ENCODE measurements around the gene CMTM7. TPM values are rescaled to one million over a fixed set of nuclear protein-coding genes. Genes with fewer than 3 reads are reported as not detected.
A peak's percentile ranks its signal among the peaks of the same experiment; 100 is the strongest.

CMTM7 gene
- total and polyA plus RNA-seq, 12 donors: 5.4 to 19.2 (median 13.0) TPM

DNA sequence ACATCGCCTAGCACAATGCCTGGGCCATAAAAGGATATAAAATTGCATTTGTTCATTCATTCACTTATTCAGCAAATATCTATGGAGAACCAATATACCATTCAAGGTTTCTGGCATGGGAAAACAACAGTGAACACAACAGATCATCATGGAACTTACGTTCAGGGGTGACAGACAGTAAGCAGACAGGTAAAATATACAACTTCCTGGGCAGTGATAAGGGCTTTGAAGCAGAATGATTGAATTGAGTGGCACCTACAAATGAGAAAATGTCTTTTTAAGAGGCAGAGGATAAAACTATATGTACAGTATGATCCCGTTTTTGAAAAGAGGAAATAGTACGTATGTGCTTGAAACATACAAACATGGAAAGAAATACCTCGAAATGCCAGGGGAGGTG, 39.2 kb downstream of the CMTM7 start:
- Histone ChIP-seq H3K27ac (no peak overlapping the region), H3K4me3 (no peak overlapping the region), H3K36me3 (replicated peaks in 1 of 2) (no peaks in the 10 kb centered on the region), H3K4me1 (replicated peaks in 1 of 2) (peaks cover 0 to 3% of the 10 kb centered on the region in 2 donors), H3K9me3 (replicated peaks in 1 of 3) (no peaks in the 10 kb centered on the region), H3K27me3 (no peaks in the 10 kb centered on the region)
- intact Hi-C loops (cut with DNase I): no loop called here
- no peak for DNase-seq
- TF ChIP-seq, protein P1, sequence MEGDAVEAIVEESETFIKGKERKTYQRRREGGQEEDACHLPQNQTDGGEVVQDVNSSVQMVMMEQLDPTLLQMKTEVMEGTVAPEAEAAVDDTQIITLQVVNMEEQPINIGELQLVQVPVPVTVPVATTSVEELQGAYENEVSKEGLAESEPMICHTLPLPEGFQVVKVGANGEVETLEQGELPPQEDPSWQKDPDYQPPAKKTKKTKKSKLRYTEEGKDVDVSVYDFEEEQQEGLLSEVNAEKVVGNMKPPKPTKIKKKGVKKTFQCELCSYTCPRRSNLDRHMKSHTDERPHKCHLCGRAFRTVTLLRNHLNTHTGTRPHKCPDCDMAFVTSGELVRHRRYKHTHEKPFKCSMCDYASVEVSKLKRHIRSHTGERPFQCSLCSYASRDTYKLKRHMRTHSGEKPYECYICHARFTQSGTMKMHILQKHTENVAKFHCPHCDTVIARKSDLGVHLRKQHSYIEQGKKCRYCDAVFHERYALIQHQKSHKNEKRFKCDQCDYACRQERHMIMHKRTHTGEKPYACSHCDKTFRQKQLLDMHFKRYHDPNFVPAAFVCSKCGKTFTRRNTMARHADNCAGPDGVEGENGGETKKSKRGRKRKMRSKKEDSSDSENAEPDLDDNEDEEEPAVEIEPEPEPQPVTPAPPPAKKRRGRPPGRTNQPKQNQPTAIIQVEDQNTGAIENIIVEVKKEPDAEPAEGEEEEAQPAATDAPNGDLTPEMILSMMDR (IDR thresholded peaks at IDR 0.05): no peak
- no peak for TF ChIP-seq POLR2A (IDR thresholded peaks at IDR 0.05)
- 79 to 89% (median 82%) methylated on average over 5 of the region's 5 CpGs for WGBS, 4 donors

GRCh38 chr3:32431481-32431880, 39.8 kb downstream of the CMTM7 start:
- no peaks in the 10 kb centered on the region for H3K9me3 ChIP-seq (replicated peaks in 1 of 3)
- no peak overlapping the region for H3K4me3 ChIP-seq
- H3K27ac ChIP-seq: no peak overlapping the region
- no peak for TF ChIP-seq POLR2A (IDR thresholded peaks at IDR 0.05)
- H3K36me3 ChIP-seq (replicated peaks in 1 of 2): no peaks in the 10 kb centered on the region
- no peaks in the 10 kb centered on the region for H3K27me3 ChIP-seq
- peak in 1 of 7 donors; percentile 11 for DNase-seq
- 89 to 96% (median 94%) methylated on average over 3 of the region's 3 CpGs for WGBS, 4 donors
- H3K4me1 ChIP-seq (replicated peaks in 1 of 2): peaks cover 0 to 3% of the 10 kb centered on the region in 2 donors
- intact Hi-C loops (cut with DNase I): no loop called here

DNA sequence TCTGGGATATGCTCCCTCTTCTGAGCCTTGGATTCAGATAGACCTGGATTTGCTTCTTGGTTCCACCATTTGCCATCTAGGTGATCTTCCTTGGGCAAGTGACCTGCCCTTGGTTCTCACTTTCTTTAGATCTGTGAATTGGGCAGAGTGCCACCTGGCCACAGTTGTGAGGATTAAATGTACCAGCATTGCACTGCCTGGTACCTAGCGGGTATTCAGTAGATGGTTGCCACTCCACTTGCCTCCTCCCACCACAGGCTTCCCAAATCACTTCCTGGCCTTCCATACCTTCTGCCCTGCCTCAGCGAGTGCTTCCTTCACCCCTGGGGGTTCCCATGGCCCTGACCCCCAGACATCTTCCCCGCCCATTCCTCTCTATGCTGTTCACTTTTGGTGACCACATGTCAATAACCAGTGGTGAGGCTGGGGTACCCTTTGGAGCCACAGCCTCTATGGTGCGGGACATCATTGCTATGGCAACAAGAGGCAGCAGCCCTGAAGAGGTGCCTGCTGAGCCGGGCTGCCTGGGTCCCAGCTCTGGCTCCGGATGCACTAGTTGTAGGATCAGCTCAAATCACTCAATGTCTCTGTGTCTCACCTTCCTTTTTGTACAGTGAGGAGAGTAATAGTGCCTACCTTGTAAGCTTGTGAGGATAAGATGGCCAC, 40.5 kb downstream of the CMTM7 start:
- 91 to 98% (median 95%) methylated on average over 3 to 6 of the region's 6 CpGs for WGBS, 4 donors
- no peak overlapping the region for H3K4me3 ChIP-seq
- DNase-seq: peak in 1 of 7 donors; percentile 41

GRCh38 chr3:32432711-32433530, 41.3 kb downstream of the CMTM7 start:
- Histone ChIP-seq H3K9me3 (replicated peaks in 1 of 3) (no peaks in the 10 kb centered on the region), H3K27me3 (no peaks in the 10 kb centered on the region), H3K36me3 (replicated peaks in 1 of 2) (no peaks in the 10 kb centered on the region), H3K4me3 (no peak overlapping the region), H3K27ac (peak overlapping the region in 1 of 5 donors; percentile 39), H3K4me1 (replicated peaks in 1 of 2) (peaks cover 0 to 3% of the 10 kb centered on the region in 2 donors)
- TF ChIP-seq POLR2A (IDR thresholded peaks at IDR 0.05): no peak
- 80 to 85% (median 81%) methylated on average over 11 to 12 of the region's 12 CpGs for WGBS, 4 donors
- DNase-seq: peak in 1 of 7 donors; percentile 23
- intact Hi-C loops (cut with DNase I): no loop called here

More for the DNA sequence above, 40.5 kb downstream of the CMTM7 start:
- no peak for TF ChIP-seq POLR2A (IDR thresholded peaks at IDR 0.05)
- TF ChIP-seq, protein P1 (IDR thresholded peaks at IDR 0.05): no peak
- intact Hi-C loops (cut with DNase I): no loop called here
- H3K36me3 ChIP-seq (replicated peaks in 1 of 2): no peaks in the 10 kb centered on the region
- peaks cover 0 to 3% of the 10 kb centered on the region in 2 donors for H3K4me1 ChIP-seq (replicated peaks in 1 of 2)
- H3K9me3 ChIP-seq (replicated peaks in 1 of 3): no peaks in the 10 kb centered on the region
- H3K27ac ChIP-seq: peak overlapping the region in 1 of 5 donors; percentile 23
- H3K27me3 ChIP-seq: no peaks in the 10 kb centered on the region

DNA sequence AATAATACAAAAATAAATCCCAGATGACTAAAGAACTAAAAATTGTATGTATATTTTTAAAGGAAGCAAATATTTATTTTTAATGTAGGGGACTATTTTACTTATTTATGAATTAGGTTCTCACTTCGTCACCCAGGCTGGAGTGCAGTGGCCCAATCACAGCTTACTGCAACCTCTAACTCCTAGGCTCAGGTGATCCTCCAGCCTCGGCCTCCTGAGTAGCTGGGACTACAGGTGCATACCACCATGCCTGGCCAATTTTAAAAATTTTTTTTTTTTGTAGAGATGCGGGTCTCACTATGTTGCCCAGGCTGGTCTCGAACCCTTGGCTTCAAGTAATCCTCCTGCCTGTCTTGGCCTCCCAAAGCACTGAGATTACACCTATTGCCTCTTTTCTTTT, 42.6 kb downstream of the CMTM7 start:
- H3K27me3 ChIP-seq: no peaks in the 10 kb centered on the region
- H3K9me3 ChIP-seq (replicated peaks in 1 of 3): no peaks in the 10 kb centered on the region
- intact Hi-C loops (cut with DNase I): no loop called here
- H3K36me3 ChIP-seq (replicated peaks in 1 of 2): no peaks in the 10 kb centered on the region
- H3K27ac ChIP-seq: no peak overlapping the region
- peak in 1 of 7 donors; percentile 10 for DNase-seq
- no peak overlapping the region for H3K4me3 ChIP-seq
- TF ChIP-seq POLR2A (IDR thresholded peaks at IDR 0.05): no peak
- TF ChIP-seq, protein P1 (IDR thresholded peaks at IDR 0.05): no peak
- H3K4me1 ChIP-seq (replicated peaks in 1 of 2): no peaks in the 10 kb centered on the region
- 93 to 100% (median 95%) methylated on average over 4 of the region's 4 CpGs for WGBS, 4 donors

All from adrenal gland (tissue), 12 donors.